SK-N-SH (cell line): Measurements from ENCODE around the gene CACNG3. TPM values are rescaled to one million over a fixed set of nuclear protein-coding genes. Genes with fewer than 3 reads are reported as not detected.
"Not testable (repeated sequence)": the region's sequence is repeated elsewhere in the genome, so short reads cannot be mapped to it uniquely, and the experiment has no call there.

ENCODE experiments used
- CTCF ChIA-PET: fragments of 300-600, 350-600 bp; formaldehyde crosslinking; extraction: SDS; loops from one replicate; lab custom pipeline; 2021; lab: Yijun Ruan, JAX
- POLR2A ChIA-PET: fragments of 350-600 bp; sonication (Branson Sonifier 250); formaldehyde crosslinking; extraction: SDS; loops from one replicate; lab custom pipeline; 2020; ENCODE audit warnings: antibody characterized with exemption, inconsistent platforms; lab: Yijun Ruan, JAX
- DNase-seq: peaks from one replicate; pipeline ENCODE4 v3.0.0; 2012
- H2AFZ ChIP-seq: fragments of 200-600 bp; sonication (generic); 2 replicates; pipeline ENCODE4 v1.8.1; 2016; ENCODE audit warnings: antibody characterized with exemption, mild to moderate bottlenecking, low read depth
- H3F3A ChIP-seq: fragments of 200-600 bp; sonication (generic); replicated peaks from 2 replicates; pipeline ENCODE3; 2016; ENCODE audit warnings: antibody characterized with exemption, mild to moderate bottlenecking; ENCODE audit not compliant: insufficient read depth
- H3K27ac ChIP-seq, 2 experiments: fragments of 200-500 bp in 1 of 2; fragments of 200-600 bp in 1 of 2; sonication (Bioruptor generic) in 1 of 2; sonication (generic), shearing (Covaris generic) in 1 of 2; 2 replicates each; pipeline versions ENCODE4 v1.5.1 to v1.6.1; 2014 to 2016; ENCODE audit warnings: low read depth in 2 of 2, inconsistent platforms in 1 of 2, low read length in 1 of 2, mild to moderate bottlenecking in 1 of 2, mixed read lengths in 1 of 2
- H3K27me3 ChIP-seq: fragments of 200-600 bp; sonication (generic), shearing (Covaris generic); 2 replicates; pipeline ENCODE4 v1.6.1; 2016; ENCODE audit warnings: mixed run types; ENCODE audit not compliant: insufficient read depth
- H3K36me3 ChIP-seq, 2 experiments: fragments of 200-500 bp in 1 of 2; fragments of 200-600 bp in 1 of 2; sonication (Bioruptor generic) in 1 of 2; sonication (generic) in 1 of 2; replicated peaks in 1 of 2; 2 replicates each; pipeline versions ENCODE3 to v1.5.1; 2014 to 2016; ENCODE audit warnings: low read length in 1 of 2, mild to moderate bottlenecking in 1 of 2; ENCODE audit not compliant: insufficient read depth in 2 of 2, control insufficient read depth in 1 of 2
- H3K4me1 ChIP-seq, 2 experiments: fragments of 200-500 bp in 1 of 2; fragments of 200-600 bp in 1 of 2; sonication (Bioruptor generic) in 1 of 2; sonication (generic), shearing (Covaris generic) in 1 of 2; 2 replicates each; pipeline versions ENCODE4 v1.5.1 to v1.6.1; 2014 to 2016; ENCODE audit warnings: low read depth in 1 of 2, low read length in 1 of 2, mixed run types in 1 of 2; ENCODE audit not compliant: insufficient read depth in 2 of 2, control insufficient read depth in 1 of 2
- H3K4me2 ChIP-seq: fragments of 200-600 bp; sonication (generic), shearing (Covaris generic); 2 replicates; pipeline ENCODE4 v1.6.1; 2017; ENCODE audit warnings: mixed run types
- H3K4me3 ChIP-seq, 2 experiments: fragments of 200-500 bp in 1 of 2; fragments of 200-600 bp in 1 of 2; sonication (Bioruptor generic) in 1 of 2; sonication (generic), shearing (Covaris generic) in 1 of 2; 2 replicates each; pipeline versions ENCODE4 v1.5.1 to v1.8.1; 2014 to 2016; ENCODE audit warnings: low read depth in 2 of 2, inconsistent platforms in 1 of 2, low read length in 1 of 2, mild to moderate bottlenecking in 1 of 2, mixed read lengths in 1 of 2, moderate library complexity in 1 of 2
- H3K79me2 ChIP-seq: fragments of 200-600 bp; sonication (generic); 2 replicates; pipeline ENCODE4 v1.8.1; 2017; ENCODE audit warnings: mild to moderate bottlenecking; ENCODE audit not compliant: insufficient read depth
- H3K9ac ChIP-seq: fragments of 200-600 bp; sonication (generic); 2 replicates; pipeline ENCODE4 v1.6.1; 2017; ENCODE audit warnings: mixed run types
- H3K9me2 ChIP-seq: fragments of 200-600 bp; sonication (generic); 2 replicates; pipeline ENCODE4 v1.6.1; 2017; ENCODE audit warnings: mixed run types
- H3K9me3 ChIP-seq: fragments of 200-600 bp; sonication (generic); 2 replicates; pipeline ENCODE4 v1.6.1; 2017; ENCODE audit warnings: mixed run types, mild to moderate bottlenecking, moderate library complexity
- H4K20me1 ChIP-seq: fragments of 200-600 bp; sonication (generic); 2 replicates; pipeline ENCODE4 v1.6.1; 2017; ENCODE audit warnings: mild to moderate bottlenecking, mixed run types; ENCODE audit not compliant: insufficient read depth
- CHD2 ChIP-seq: fragments of 150-350 bp; IDR thresholded peaks from 2 replicates; pipeline ENCODE4 v1.6.1; 2018; ENCODE audit warnings: low read length; ENCODE audit not compliant: partially characterized antibody
- GABPA ChIP-seq: IDR thresholded peaks from 2 replicates; pipeline ENCODE4 v1.4.0; 2012; ENCODE audit warnings: low read depth, mild to moderate bottlenecking
- MEF2A ChIP-seq: IDR thresholded peaks from 2 replicates; pipeline ENCODE4 v1.4.0; 2012; ENCODE audit warnings: low read depth, borderline replicate concordance
- NFIC ChIP-seq: IDR thresholded peaks from 2 replicates; pipeline ENCODE4 v1.4.0; 2012; ENCODE audit warnings: borderline replicate concordance
- NRF1 ChIP-seq: IDR thresholded peaks from 2 replicates; pipeline ENCODE4 v1.6.1; 2012; ENCODE audit warnings: low read depth, mild to moderate bottlenecking, low read length
- PBX3 ChIP-seq: IDR thresholded peaks from 2 replicates; pipeline ENCODE4; 2012
- RAD21 ChIP-seq: IDR thresholded peaks from 2 replicates; pipeline ENCODE4 v1.6.1; 2012; ENCODE audit warnings: mild to moderate bottlenecking, low read length
- RCOR1 ChIP-seq: fragments of 150-350 bp; IDR thresholded peaks from 2 replicates; pipeline ENCODE4 v1.6.1; 2017; ENCODE audit warnings: antibody characterized with exemption, low read length
- SIN3A ChIP-seq: IDR thresholded peaks from 2 replicates; pipeline ENCODE4 v1.6.1; 2012; ENCODE audit warnings: low read depth, mild to moderate bottlenecking, low read length, moderate library complexity, borderline replicate concordance
- SMC3 ChIP-seq: IDR thresholded peaks from 2 replicates; pipeline ENCODE4 v1.6.1; 2012; ENCODE audit warnings: low read depth, low read length, improper control_type of control experiment
- YY1 ChIP-seq: IDR thresholded peaks from 2 replicates; pipeline ENCODE4 v1.4.0; 2012; ENCODE audit warnings: low read depth, mild to moderate bottlenecking
- WGBS: methylation state at CpG from one replicate; pipeline ENCODE4 v1.1.6; 2017; ENCODE audit warnings: low lambda C conversion rate; 5-methylcytosine and 5-hydroxymethylcytosine counted together
- polyA plus RNA-seq, 3 experiments: library from polyadenylated mRNA; depleted of rRNA; stranded (reverse); fragments of >200 nt; gene quantifications; 2 replicates each; pipeline ENCODE4 v1.2.3, GENCODE V29; 2012
- TF ChIP-seq, protein P1 (sequence below): fragments of 200-600 bp; sonication (generic); IDR thresholded peaks from 2 replicates; pipeline ENCODE4 v1.6.1; 2017; ENCODE audit warnings: antibody characterized with exemption, mild to moderate bottlenecking, moderate library complexity
- TF ChIP-seq, protein P2 (sequence below): IDR thresholded peaks from 2 replicates; pipeline ENCODE4 v1.6.1; 2012; ENCODE audit warnings: mild to moderate bottlenecking, low read depth, low read length, moderate library complexity
- TF ChIP-seq, protein P3 (sequence below): IDR thresholded peaks from 2 replicates; pipeline ENCODE4 v1.4.0; 2012; ENCODE audit warnings: low read depth

Gene CACNG3
- polyA plus RNA-seq, 1 of the 3 experiments (the other 2 are of a cell fraction): not detected

DNA sequence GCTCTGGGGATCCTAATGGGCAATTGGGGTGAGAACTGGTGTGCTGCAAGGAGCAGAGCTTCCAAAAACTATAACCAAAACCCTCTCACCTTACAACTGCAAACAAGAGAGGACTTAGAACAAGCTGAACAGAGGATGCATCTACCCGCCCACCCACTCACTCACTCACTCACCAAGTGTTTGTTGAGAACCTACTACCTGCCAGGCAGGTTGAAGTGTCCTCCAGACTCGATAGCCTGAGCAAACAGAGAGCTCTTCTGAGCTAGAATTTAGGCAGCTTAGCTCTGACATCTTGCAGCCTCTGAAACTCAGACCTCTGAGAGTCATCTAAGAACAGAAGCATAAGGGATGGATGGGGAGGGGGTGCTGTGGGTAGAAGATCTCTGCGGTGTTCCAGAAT, 41.2 kb downstream of the CACNG3 start (continued):
- no peak for TF ChIP-seq GABPA
- no peak for TF ChIP-seq NRF1
- TF ChIP-seq SMC3: no peak

DNA sequence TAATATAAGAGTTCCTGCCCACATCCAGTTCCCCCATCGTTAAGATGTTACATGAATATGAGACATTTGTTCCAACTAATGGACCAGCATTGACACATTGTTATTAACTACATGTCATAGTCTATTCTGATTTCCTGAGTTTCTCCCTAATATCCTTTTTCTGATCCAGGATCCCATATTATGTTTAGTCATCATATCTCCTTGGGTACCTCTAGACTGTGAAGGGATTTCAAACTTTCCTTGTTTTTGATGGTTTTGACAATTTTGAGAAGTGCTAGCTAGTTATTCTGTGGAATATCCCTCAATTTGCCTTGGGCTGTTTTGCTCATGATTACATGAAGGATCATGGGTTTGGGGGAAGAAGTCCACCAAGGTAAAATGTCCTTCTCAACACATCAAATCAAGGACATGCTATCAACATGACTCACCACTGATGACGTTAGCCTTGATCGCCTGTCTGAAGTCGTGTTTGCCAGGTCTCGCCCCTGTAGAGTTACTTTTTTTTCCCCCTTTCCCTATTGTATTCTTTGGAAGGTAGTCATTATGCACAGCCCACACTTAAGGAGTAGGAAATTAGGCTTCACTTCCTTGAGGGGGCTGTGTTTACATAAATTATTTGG, 42.5 kb downstream of the CACNG3 start:
- H3K4me1 ChIP-seq: no peaks in the 10 kb centered on the region
- no peaks in the 10 kb centered on the region for H3K79me2 ChIP-seq
- no peak for DNase-seq
- ChIA-PET CTCF (no interaction called here), POLR2A (no interaction called here)
- no peaks in the 10 kb centered on the region for H4K20me1 ChIP-seq
- H3K27me3 ChIP-seq: no peaks in the 10 kb centered on the region
- 32% methylated on average over 5 of the region's 5 CpGs for WGBS
- H2AFZ ChIP-seq: no peak overlapping the region
- TF ChIP-seq YY1 (no peak), PBX3 (no peak)
- no peaks in the 10 kb centered on the region for H3K9me3 ChIP-seq
- H3K9ac ChIP-seq: no peak overlapping the region
- H3K27ac ChIP-seq: no peak overlapping the region
- no peaks in the 10 kb centered on the region for H3K36me3 ChIP-seq
- H3K4me2 ChIP-seq: no peak overlapping the region
- no peak overlapping the region for H3K4me3 ChIP-seq
- no peaks in the 10 kb centered on the region for H3F3A ChIP-seq
- H3K9me2 ChIP-seq: no peaks in the 10 kb centered on the region

DNA sequence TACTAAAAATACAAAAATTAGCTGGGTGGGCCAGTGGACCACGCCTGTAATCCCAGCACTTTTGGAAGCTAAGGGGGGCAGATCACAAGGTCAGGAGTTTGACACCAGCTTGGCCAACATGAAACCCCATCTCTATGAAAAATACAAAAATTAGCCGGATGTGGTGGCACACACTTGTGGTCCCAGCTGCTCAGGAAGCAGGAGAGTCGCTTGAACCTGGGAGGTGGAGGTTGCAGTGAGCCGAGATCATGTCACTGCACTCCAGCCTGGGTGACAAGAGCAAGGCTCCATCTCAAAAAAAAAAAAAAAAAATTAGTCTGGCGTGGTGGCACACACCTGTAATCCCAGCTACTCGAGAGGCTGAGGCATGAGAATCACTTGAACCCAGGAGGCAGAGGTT, 44.6 kb downstream of the CACNG3 start:
- not testable (repeated sequence) for H3K36me3 ChIP-seq, H3K9ac ChIP-seq, H3K9me2 ChIP-seq, DNase-seq, H3K9me3 ChIP-seq, H4K20me1 ChIP-seq, H3K4me1 ChIP-seq, H2AFZ ChIP-seq, H3K27me3 ChIP-seq, H3K4me3 ChIP-seq, H3K79me2 ChIP-seq, H3F3A ChIP-seq, H3K4me2 ChIP-seq, H3K27ac ChIP-seq
- CTCF ChIA-PET: interaction anchor here (0.7 to 1.1 kb wide), 3 partner anchors 9 to 259 kb away, joined by 3 read pairs; no protein-coding TSS in a partner anchor
- POLR2A ChIA-PET: interaction anchor here (0.6 to 0.7 kb wide), 2 partner anchors 501 to 823 kb away, joined by 5 to 8 read pairs; no protein-coding TSS in a partner anchor
- WGBS: 6% methylated on average over 6 of the region's 6 CpGs

GRCh38 chr16:24302636-24303035, 46.5 kb downstream of the CACNG3 start:
- Histone ChIP-seq H3K27ac (no peak overlapping the region), H3K4me2 (no peak overlapping the region), H3K79me2 (no peaks in the 10 kb centered on the region), H3K9ac (no peak overlapping the region), H3F3A (no peaks in the 10 kb centered on the region), H3K4me3 (no peak overlapping the region), H3K4me1 (no peaks in the 10 kb centered on the region), H3K36me3 (no peaks in the 10 kb centered on the region), H3K27me3 (no peaks in the 10 kb centered on the region), H3K9me2 (no peaks in the 10 kb centered on the region), H4K20me1 (no peaks in the 10 kb centered on the region), H3K9me3 (no peaks in the 10 kb centered on the region), H2AFZ (no peak overlapping the region)
- WGBS: 39% methylated on average over 8 of the region's 8 CpGs
- CTCF ChIA-PET: no interaction called here
- POLR2A ChIA-PET: no interaction called here
- DNase-seq: no peak
- TF ChIP-seq MEF2A (no peak), YY1 (no peak), SIN3A (no peak), RCOR1 (no peak), CHD2 (no peak), RAD21 (no peak), NFIC (no peak)
- TF ChIP-seq, protein P1, sequence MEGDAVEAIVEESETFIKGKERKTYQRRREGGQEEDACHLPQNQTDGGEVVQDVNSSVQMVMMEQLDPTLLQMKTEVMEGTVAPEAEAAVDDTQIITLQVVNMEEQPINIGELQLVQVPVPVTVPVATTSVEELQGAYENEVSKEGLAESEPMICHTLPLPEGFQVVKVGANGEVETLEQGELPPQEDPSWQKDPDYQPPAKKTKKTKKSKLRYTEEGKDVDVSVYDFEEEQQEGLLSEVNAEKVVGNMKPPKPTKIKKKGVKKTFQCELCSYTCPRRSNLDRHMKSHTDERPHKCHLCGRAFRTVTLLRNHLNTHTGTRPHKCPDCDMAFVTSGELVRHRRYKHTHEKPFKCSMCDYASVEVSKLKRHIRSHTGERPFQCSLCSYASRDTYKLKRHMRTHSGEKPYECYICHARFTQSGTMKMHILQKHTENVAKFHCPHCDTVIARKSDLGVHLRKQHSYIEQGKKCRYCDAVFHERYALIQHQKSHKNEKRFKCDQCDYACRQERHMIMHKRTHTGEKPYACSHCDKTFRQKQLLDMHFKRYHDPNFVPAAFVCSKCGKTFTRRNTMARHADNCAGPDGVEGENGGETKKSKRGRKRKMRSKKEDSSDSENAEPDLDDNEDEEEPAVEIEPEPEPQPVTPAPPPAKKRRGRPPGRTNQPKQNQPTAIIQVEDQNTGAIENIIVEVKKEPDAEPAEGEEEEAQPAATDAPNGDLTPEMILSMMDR: no peak
- TF ChIP-seq, protein P2, sequence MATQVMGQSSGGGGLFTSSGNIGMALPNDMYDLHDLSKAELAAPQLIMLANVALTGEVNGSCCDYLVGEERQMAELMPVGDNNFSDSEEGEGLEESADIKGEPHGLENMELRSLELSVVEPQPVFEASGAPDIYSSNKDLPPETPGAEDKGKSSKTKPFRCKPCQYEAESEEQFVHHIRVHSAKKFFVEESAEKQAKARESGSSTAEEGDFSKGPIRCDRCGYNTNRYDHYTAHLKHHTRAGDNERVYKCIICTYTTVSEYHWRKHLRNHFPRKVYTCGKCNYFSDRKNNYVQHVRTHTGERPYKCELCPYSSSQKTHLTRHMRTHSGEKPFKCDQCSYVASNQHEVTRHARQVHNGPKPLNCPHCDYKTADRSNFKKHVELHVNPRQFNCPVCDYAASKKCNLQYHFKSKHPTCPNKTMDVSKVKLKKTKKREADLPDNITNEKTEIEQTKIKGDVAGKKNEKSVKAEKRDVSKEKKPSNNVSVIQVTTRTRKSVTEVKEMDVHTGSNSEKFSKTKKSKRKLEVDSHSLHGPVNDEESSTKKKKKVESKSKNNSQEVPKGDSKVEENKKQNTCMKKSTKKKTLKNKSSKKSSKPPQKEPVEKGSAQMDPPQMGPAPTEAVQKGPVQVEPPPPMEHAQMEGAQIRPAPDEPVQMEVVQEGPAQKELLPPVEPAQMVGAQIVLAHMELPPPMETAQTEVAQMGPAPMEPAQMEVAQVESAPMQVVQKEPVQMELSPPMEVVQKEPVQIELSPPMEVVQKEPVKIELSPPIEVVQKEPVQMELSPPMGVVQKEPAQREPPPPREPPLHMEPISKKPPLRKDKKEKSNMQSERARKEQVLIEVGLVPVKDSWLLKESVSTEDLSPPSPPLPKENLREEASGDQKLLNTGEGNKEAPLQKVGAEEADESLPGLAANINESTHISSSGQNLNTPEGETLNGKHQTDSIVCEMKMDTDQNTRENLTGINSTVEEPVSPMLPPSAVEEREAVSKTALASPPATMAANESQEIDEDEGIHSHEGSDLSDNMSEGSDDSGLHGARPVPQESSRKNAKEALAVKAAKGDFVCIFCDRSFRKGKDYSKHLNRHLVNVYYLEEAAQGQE: no peak
- TF ChIP-seq, protein P3, sequence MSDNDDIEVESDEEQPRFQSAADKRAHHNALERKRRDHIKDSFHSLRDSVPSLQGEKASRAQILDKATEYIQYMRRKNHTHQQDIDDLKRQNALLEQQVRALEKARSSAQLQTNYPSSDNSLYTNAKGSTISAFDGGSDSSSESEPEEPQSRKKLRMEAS: no peak
